Measurements from ENCODE around the gene TMEM40. TPM values are rescaled to one million over a fixed set of nuclear protein-coding genes. Genes with fewer than 3 reads are reported as not detected.
"Not testable (repeated sequence)": the region's sequence is repeated elsewhere in the genome, so short reads cannot be mapped to it uniquely, and the experiment has no call there.

Gene TMEM40
- total RNA-seq, 1 donor from 2014 or later = not detected

DNA sequence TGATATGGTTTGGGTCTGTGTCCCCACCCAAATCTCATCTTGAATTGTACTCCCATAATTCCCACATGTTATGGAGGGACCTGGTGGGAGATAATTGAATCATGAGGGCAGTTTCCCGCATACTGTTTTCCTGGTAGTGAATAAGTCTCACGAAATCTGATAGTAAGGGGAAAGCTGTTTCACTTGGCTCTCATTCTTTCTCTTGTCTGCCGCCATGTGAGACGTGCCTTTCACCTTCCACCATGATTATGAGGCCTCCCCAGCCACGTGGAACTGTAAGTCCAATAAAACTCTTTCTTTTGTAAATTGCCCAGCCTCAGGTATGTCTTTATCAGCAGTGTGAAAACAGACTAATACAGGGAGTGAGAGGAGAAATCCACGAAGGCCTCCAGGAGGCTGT is 16.9 kb upstream of the TMEM40 start:
- not testable (repeated sequence) for DNase-seq (ENCODE audit: low read depth in 2 of 2)

DNA sequence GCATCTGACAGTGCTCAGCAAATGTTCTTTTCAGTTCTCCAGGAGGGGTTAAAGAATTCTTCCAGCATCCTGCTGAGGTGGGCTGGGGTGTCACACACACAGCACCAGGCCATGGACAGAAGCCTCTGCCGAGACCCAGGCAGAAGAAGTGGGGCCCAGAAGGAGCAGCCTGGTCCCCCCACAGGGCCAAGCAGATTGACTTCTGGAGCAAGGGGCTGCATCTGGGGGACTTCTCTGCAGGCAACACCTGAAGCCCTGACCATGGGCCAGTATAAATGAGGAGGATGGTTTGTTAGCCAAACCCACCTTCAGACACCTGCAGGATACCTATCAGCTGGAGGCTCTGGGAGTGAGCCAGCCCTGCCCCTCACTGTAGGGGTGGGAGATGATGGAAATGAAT is 16.2 kb upstream of the TMEM40 start:
- no peak for DNase-seq (ENCODE audit: low read depth in 2 of 2)

DNA sequence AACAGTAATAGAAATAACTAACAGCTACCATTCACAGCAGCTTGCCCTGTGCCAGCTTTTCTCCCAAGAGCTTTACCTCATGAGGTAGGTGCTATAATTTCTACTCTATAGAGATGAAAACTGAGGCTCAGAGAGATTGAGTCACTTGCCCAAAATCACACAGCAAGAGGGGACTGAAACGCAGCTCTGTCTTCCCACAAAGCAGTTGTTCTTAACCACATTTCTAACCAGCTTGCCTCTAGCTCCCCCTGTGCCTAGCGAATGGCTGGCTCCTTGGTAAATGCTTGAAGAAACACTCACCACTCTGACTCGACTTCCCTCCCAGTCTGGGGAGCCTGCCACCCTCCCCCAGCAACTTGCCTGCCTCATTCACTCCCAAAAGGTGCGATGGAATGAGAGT is 15.6 kb upstream of the TMEM40 start:
- DNase-seq (ENCODE audit: low read depth in 2 of 2) = no peak

DNA sequence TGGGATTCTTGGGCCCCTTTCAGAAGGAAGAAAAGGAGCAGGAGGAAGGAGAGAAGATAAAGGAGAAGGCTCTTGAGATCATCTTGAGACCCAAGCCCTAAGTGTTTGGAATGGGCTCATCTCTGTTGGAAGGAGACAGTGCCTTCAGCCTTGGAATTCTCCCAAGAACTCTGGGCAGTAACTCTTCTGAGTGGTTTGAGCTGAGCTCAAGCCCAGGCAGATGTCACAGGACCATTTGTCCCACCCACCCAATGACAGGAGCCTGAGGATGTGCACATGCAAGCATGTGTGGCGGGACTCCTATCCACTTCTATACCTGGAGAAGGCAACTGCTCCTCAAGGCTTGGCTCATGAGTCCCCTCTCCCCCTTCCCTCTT is 14.6 kb upstream of the TMEM40 start:
- no peak for DNase-seq (ENCODE audit: low read depth in 2 of 2)

DNA sequence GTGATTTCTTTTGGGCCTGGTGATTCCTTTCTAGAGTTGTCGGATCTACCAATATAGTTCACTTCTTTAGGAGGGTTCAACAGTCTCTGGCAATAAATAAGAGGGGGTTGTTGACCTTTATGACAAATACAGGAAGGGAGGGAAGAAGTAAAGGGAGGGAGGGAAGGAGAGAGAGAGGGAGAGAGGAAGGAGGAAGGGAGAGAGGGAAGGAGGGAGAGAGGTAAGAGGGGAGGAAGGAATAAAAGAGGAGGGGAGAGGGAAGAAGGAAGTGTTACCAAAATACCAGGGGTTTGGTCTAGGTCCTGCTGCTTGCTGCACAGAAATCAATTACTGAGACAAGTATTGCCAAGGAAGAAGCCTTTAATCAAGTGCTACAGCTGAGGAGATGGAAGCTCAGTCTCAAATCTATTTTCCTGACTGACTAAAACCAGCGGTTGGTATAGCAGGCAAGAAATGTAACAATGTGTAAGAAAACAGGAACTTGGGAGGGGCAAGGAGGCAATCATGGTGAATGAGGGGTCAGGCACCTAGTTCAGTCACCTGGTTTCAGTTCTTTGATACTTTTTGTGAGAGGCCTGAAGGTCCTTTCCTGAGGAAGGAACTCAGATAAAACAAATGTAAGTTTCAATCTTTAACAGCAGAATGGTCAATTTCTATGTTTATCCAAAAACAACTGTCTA is 14.1 kb upstream of the TMEM40 start:
- DNase-seq (ENCODE audit: low read depth in 2 of 2) = peak in 1 of 2 donors; percentile 29

DNA sequence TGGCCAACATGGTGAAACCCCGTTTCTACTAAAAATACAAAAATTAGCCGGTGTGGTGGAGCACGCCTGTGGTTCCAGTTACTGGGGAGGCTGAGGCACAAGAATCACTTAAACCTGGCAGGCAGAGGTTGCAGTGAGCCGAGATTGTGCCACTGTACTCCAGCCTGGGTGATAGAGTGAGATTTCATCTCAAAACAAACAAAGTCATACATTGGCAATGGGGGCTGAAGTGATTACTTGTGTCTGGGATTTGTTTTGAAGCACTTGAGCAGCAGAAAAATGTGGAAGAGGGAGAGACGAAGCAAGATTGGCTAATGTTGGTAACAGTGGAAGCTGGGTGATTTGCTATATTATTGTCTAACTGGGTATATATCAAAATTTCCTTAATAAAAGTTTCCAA is 13.4 kb upstream of the TMEM40 start:
- no peak for DNase-seq (ENCODE audit: low read depth in 2 of 2)

DNA sequence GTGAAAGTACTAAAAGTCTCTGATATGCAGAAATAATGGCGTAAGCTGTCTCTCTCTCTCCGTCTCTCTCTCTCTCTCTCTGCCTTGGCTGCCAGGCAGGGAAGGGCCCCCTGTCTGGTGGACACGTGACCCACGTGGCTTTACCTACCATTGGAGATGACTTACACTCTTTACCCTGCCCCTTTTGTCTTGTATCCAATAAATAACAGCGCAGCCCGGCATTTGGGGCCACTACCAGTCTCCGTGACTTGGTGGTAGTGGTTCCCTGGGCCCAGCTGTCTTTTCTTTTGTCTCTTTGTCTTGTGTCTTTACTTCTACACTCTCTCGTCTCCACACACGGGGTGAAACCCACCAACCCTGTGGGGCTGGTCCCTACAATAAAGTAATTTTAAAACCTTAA is 12.2 kb upstream of the TMEM40 start:
- DNase-seq (ENCODE audit: low read depth in 2 of 2) = no peak

DNA sequence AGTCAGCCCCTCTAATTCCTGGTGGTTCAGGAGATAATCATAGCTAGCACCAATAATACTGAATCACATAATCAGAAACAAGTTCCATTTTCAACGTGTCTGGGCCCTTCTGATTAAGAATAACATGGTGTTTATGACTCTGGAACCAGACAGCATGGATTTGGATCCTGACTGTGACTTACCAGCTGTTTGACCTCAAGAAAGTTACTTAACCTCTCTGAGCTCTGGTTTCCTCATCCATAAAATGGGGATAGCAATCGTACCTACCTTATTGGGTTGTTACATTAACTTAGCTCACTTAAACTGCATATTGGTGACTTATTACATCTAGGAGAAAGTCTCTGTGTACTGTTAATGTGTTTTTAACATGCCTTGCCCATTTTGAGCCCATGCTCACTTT is 10.7 kb upstream of the TMEM40 start:
- DNase-seq (ENCODE audit: low read depth in 2 of 2) = no peak

DNA sequence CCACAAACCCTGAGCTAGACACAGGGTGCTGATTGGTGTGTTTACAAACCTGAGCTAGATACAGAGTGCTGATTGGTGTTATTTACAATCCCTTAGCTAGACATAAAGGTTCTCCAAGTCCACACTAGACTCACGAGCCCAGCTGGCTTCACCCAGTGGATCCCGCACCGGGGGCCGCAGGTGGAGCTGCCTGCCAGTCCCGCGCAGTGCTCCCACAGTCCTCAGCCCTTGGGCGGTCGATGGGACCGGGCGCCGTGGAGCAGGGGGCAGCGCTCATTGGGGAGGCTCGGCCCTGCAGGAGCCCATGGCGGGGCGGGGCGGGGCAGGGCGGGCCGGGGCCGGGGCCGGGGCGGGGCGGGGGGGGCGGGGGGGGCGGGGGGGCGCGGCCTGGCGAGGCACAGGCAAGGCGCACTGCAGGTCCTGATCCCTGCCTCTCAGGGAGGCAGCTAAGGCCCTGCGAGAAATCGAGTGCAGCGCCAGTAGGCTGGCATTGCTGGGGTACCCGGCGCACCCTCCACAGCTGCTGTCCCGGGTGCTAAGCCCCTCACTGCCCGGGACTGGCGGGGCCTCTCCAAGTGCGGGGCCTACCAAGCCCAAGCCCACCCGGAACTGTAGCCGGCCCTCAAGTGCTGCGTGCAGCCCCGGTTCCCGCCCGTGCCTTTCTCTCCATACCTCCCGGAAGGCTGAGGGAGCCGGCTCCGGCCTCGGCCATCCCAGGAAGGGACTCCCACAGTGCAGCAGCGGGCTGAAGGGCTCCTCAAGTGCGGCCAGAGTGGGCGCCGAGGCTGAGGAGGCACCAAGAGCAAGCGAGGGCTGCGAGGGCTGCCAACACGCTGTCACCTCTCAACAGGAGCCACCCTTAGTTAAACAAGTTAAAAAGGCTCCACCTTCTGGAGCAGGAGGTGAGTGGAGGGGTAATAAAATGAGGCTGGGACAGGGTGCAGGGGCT is 9.8 kb upstream of the TMEM40 start:
- DNase-seq (ENCODE audit: low read depth in 2 of 2) = no peak

DNA sequence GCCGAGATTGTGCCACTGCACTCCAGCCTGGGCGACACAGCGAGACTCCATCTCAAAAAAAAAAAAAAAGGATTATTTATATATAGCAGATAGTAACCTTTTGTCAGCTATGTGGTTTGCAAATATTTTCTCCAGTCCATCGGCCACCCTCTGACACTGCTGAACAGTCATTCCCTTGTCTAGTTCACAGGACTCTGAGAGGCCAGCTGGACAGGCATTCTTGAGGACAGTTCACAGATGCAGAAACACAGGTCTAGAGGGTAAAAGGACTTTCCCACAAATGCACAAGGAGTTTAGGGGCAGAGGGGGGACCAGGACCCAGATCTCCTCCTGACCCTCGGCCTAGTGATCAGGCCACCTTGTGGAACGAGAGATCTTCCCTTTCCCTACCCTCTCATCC is 7.5 kb upstream of the TMEM40 start:
- no peak for DNase-seq (ENCODE audit: low read depth in 2 of 2)

DNA sequence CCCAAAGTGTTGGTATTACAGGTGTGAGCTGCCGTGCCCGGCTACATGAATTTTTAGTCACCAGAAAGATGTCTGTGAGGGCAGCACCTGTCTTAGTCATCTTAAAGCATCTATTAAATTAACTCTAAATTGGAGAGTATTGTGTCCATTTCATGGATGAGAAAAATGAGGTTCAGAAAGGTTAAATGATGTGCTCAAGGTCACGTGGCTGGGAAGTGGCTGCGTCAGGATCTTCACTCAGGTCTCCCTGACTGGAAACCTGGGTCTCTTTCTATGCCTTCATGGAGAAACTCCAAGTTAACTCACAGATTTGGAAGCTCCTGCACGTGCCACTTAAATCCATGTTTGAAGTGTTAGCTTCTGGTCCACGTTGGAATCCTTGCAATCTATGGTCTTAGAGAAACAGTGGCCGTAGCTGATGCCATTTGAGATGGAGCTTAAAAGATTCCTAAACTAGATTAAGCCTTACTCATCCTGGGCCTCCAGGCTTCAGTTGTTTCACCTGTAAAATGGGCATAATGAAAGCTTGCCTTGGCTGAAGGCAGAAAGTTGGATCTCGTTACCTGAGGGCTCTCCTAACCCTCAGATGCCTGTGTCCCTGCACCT is 5.2 kb upstream of the TMEM40 start:
- no peak for DNase-seq (ENCODE audit: low read depth in 2 of 2)

DNA sequence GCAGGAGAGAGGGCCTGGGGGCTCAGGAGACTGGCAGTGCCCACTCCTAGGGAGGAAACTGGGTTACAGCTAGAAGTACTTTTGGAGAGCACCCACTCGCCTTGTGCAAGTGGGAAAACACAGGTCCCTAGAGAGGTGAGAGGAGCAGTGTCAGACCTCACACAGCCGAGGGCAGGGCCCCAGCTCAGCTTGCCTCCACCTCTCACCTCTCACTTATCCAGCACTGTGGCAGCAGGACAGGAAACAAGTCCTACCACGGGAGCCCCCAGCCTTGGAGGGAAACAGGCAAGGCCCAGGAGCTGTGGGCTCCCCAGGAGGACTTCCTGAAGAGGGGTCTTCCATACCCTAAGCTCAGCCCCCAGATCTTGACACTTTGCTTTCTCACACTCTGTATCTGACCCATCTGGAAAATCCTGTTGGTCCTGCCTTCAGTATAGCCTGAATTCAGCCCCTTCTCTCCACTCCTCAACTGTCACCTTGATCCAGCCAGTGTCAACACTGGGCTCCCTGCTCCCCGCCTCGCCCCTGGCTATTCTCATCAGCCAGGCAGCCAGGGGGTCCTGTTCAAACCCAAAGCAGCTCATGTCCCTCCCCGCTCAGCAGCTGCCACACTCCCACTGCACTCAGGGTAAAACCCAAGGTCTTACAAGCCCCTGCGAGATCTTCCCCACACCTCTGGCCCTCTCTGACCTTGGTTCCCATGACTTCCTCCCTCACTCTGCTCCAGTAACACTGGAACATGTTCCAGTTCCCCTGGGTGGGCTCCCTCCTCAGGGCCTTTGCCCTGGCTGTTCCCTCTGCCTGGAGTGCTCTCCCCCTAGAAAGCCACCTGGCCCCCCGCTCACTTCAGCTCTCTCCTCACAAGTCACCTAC is 870 bp upstream of the TMEM40 start:
- DNase-seq (ENCODE audit: low read depth in 2 of 2) = no peak

DNA sequence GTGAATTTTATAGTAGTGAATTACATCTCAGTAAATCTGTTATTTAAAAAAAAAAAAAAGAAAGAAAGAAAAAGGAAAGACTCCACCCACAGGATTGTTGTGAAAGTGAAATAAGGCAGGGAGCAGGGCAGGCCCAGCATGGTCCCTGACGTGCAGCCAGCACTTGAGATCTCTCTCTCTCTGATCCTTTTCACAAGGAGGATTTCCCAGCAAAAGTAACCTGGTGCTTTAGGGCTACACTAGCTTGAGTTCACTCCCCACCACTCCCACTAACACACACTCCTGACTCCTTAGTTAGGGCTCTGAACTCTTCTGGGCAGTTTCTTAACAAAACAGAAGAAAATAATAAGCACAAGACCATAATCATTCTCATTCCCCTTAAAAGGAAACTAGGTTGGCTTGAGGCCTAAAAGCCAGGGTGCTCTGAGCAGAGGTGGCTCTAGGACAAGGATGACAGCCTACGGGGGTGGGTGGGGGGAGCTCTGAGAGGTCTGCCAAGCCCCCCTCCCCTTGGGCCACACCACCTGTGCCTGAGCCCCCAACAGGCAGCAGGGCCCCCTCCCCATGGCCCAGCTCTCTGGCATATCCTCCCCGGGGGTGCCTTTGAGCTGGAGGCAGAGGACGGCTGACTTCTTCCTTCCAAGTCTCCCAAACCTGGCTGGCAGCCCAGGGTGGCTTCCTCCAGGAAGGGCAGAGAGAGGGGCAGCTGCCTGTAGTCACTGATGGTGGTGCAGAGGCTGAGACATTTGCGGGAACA is 856 bp downstream of the TMEM40 start:
- peak in 1 of 2 donors; percentile 52 for DNase-seq (ENCODE audit: low read depth in 2 of 2)

DNA sequence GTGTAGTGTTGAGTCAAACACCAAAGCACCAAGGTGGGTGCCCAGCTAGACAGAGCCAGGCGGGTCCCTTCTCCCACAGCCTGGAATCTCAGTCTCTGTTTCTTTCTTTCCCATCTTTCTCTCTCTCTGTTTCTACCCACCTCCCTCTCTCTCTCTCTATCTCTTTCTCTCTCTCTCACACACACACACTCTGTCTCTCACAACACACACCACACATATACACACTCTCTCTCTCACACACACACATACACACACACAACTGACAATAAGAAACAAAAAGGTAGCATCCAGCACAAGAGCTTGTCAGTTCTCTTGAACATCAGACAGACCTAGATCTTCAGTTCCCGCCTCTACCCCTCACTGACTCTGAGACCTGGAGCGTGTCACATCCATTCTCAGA is 2.4 kb downstream of the TMEM40 start:
- no peak for DNase-seq (ENCODE audit: low read depth in 2 of 2)

DNA sequence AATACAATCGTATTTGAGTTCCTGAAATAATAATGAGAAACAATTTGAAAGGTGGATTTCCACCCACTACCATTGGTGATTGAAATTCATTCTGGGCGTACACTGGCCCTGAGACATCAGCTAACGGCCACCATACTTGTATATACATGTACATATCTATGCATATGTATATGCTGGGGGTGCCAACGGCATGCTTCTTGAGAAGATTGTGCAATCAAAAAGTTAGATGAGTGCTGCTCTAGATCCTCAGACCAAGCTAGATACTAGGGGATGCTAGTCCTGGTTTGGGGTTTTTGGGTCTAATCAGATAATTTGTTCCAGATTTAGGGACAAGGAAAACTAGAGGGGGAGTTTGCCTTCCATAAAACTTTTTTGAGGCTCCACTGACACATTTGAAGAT is 2.9 kb downstream of the TMEM40 start:
- DNase-seq (ENCODE audit: low read depth in 2 of 2) = no peak

DNA sequence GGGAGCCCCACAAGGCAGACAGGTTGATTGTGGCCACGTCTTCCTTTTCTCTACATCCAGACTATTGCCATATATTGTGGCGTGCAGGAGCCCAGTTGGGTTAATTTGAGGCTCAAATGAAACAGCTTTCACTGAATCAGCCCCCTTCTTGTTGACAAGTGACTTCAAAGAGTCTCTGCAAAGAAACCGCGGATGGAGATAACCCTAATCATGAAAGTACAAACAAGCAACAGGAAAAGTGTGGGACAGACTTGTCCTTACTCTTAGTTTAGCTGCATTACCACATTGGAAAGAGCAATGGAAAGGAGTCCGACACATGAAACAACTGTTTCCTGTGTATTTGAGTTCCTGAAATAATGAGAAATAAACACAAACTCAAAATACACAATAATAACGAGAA is 3.3 kb downstream of the TMEM40 start:
- DNase-seq (ENCODE audit: low read depth in 2 of 2) = no peak

DNA sequence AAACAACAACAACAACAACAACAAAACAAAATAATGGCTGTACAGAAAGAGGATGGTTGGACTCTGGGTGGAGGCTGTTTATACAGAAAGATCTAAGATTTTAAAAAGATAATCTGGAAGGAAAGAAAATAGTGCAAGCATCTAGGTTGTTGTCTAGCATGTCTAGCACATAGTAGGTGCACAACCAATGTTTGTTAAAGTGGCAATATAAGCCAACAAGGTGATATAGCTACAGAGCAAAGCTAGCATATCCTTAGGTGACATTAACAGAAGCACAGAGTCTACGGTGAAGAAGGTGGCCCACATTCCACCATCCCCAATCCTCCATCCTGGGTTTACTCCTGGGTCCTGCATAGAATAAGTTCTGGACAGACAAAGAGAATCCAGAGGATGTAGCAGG is 4.7 kb downstream of the TMEM40 start:
- no peak for DNase-seq (ENCODE audit: low read depth in 2 of 2)

DNA sequence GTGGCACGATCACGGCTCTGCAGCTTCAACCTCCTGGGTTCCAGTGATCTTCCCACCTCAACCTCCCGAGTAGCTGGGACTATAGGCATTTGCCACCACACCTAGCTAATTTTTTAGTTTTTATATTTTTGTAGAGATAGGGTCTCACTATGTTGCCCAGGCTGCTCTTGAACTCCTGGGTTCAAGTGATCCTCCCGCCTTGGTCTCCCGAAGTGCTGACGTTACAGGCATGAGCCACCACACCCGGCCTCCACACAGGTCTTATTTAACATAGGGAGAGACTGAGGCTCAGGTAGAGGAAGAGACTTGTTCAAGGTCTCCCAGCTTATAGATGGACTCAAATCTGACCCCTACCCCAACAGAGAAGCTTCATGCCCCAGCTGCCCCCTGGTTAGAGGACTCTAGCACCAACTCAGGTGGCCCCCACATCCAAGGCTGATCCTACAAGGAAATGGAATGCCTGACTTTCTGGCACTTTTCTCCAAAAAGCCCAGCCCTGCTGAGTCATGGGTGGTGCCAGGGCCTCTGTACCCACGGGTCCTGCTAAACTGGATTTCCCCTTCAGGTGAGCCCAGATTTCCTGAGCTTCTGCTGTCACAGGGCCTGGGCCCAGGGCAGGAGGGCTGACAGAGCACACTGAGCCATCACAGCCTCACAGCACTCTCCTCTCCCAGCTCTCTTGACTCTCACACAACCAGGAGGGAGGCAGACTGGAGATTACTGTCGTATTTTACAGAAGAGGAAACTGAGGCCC is 5.6 kb downstream of the TMEM40 start:
- no peak for DNase-seq (ENCODE audit: low read depth in 2 of 2)

DNA sequence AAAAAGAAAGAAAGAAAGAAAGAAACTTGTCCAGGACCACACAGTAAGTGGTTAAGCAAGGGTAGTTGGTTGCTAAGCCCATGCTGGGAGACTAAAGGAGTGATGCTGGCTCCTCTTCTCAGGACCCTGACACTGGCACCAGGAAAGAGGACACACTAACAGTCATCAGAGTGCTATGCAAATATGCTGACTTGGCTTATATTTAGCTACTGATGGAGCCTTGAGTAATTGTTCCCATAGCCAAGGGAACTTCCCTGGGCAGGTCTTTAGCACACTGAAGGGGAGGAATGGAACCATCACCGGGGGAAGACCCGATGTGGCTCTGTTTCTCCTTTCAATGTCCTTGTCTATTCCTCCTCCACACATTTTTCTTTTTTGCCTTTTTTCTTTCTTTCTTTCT is 6.2 kb downstream of the TMEM40 start:
- no peak for DNase-seq (ENCODE audit: low read depth in 2 of 2)

DNA sequence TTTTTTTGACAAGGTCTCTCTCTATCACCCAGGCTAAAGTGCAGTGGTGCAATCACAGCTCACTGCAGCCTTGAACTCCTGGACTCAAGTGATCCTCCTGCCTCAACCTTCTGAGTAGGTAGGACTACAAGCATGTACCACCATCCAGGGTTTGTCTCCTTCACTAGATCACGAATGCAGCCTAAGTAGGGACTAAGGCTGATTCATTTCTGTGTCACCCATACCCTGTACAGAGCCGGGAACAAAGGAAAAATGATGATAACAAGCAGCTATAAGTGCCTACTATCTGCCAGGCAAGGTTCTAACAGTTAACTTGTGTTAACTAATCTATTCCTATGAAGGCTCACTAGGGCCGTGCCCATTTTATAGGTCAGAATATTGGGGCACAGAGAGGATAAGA is 7.0 kb downstream of the TMEM40 start:
- DNase-seq (ENCODE audit: low read depth in 2 of 2) = no peak
